ENCODE results near the gene ANKLE1. TPM values are rescaled to one million over a fixed set of nuclear protein-coding genes. Genes with fewer than 3 reads are reported as not detected.

ANKLE1 gene
- total RNA-seq, 2 donors from 2014 or later = 0.27 to 0.44 TPM

GRCh38 chr19:17286263-17286662 lies 4.6 kb downstream of the ANKLE1 start:
- H3K9ac ChIP-seq (ENCODE audit: low read depth in 2 of 2, low read length in 2 of 2) = no peak overlapping the region
- no peak overlapping the region for H3K4me3 ChIP-seq
- no peaks in the 10 kb centered on the region for H3K36me3 ChIP-seq
- peaks cover 12% of the 10 kb centered on the region for H3K4me1 ChIP-seq
- H3K27me3 ChIP-seq = peaks cover 8% of the 10 kb centered on the region
- no peaks in the 10 kb centered on the region for H3K9me3 ChIP-seq
- no peak for TF ChIP-seq CTCF (IDR thresholded peaks at IDR 0.05)
- no peak overlapping the region for H3K27ac ChIP-seq
- intact Hi-C loops (cut with DNase I) = no loop called here
- DNase-seq = no peak

- TF ChIP-seq CTCF (IDR thresholded peaks at IDR 0.05) = no peak
- Histone ChIP-seq H3K9ac (ENCODE audit: low read depth in 2 of 2, low read length in 2 of 2) (no peak overlapping the region), H3K36me3 (no peaks in the 10 kb centered on the region), H3K27ac (no peak overlapping the region), H3K9me3 (no peaks in the 10 kb centered on the region), H3K4me1 (peaks cover 8% of the 10 kb centered on the region), H3K4me3 (no peak overlapping the region), H3K27me3 (peaks cover 3% of the 10 kb centered on the region)
- no peak for DNase-seq
- intact Hi-C loops (cut with DNase I) = no loop called here
Measured at GRCh38 chr19:17286752-17287151, 5.1 kb downstream of the ANKLE1 start.

- intact Hi-C loops (cut with DNase I) = no loop called here
- H3K4me3 ChIP-seq = no peak overlapping the region
Measured at GRCh38 chr19:17289489-17289888, 7.8 kb downstream of the ANKLE1 start.

GRCh38 chr19:17292301-17293074 lies 10.8 kb downstream of the ANKLE1 start:
- Histone ChIP-seq H3K4me1 (no peaks in the 10 kb centered on the region), H3K27ac (peak overlapping the region; percentile 54), H3K36me3 (no peaks in the 10 kb centered on the region), H3K27me3 (no peaks in the 10 kb centered on the region), H3K9me3 (no peaks in the 10 kb centered on the region), H3K4me3 (peak overlapping the region; percentile 63), H3K9ac (ENCODE audit: low read depth in 2 of 2, low read length in 2 of 2) (peak overlapping the region; percentile 40 to 87)
- DNase-seq = peak; percentile 87
- intact Hi-C loops (cut with DNase I) = loop anchor here (5.0 to 10.0 kb wide), 2 partner anchors 95 to 172 kb away; partner anchors contain the start of gene NXNL1
- peak; percentile 70 for TF ChIP-seq CTCF (IDR thresholded peaks at IDR 0.05)

More at GRCh38 chr19:17289489-17289888, 7.8 kb downstream of the ANKLE1 start:
- no peaks in the 10 kb centered on the region for H3K27me3 ChIP-seq
- no peaks in the 10 kb centered on the region for H3K9me3 ChIP-seq
- TF ChIP-seq CTCF (IDR thresholded peaks at IDR 0.05) = no peak
- H3K9ac ChIP-seq (ENCODE audit: low read depth in 2 of 2, low read length in 2 of 2) = no peak overlapping the region
- H3K27ac ChIP-seq = no peak overlapping the region
- no peaks in the 10 kb centered on the region for H3K36me3 ChIP-seq
- peak; percentile 68 for DNase-seq
- H3K4me1 ChIP-seq = no peaks in the 10 kb centered on the region

- H3K4me1 ChIP-seq = no peaks in the 10 kb centered on the region
- no peak overlapping the region for H3K4me3 ChIP-seq
- no peaks in the 10 kb centered on the region for H3K9me3 ChIP-seq
- no peak overlapping the region for H3K27ac ChIP-seq
- no peaks in the 10 kb centered on the region for H3K27me3 ChIP-seq
- TF ChIP-seq CTCF (IDR thresholded peaks at IDR 0.05) = no peak
- no peaks in the 10 kb centered on the region for H3K36me3 ChIP-seq
- intact Hi-C loops (cut with DNase I) = loop anchor here (5.0 to 10.0 kb wide), 2 partner anchors 94 to 171 kb away; partner anchors contain the start of gene NXNL1
- DNase-seq = no peak
- peak overlapping the region in 1 of 2 donors; percentile 24 for H3K9ac ChIP-seq (ENCODE audit: low read depth in 2 of 2, low read length in 2 of 2)
Measured at GRCh38 chr19:17293605-17294004, 11.9 kb downstream of the ANKLE1 start.
